Gastroesophageal sphincter (tissue), 3 donors: ENCODE results near the gene UBE2D4.

Experiments used
- POLR2A ChIP-seq, 2 donors: fragments of 450-650 bp; IDR thresholded peaks; one replicate each; pipeline ENCODE4 v1.6.1; 2017; ENCODE audit warnings: antibody characterized with exemption in 2 of 2, mild to moderate bottlenecking in 2 of 2, moderate library complexity in 1 of 2
- POLR2AphosphoS5 ChIP-seq: sonication (generic); formaldehyde crosslinking; IDR thresholded peaks from one replicate; pipeline ENCODE4 v1.6.1; 2017; ENCODE audit warnings: antibody characterized with exemption
- TF ChIP-seq, protein P1 (sequence below), 4 experiments: fragments of 200-600 bp in 2 of 4; fragments of 450-650 bp in 2 of 4; sonication (generic) in 1 of 4; IDR thresholded peaks; one replicate each; pipeline ENCODE4 v1.5.1; 2017 to 2019; ENCODE audit warnings: antibody characterized with exemption in 4 of 4, mild to moderate bottlenecking in 2 of 4, moderate library complexity in 2 of 4

- TF ChIP-seq, protein P1, sequence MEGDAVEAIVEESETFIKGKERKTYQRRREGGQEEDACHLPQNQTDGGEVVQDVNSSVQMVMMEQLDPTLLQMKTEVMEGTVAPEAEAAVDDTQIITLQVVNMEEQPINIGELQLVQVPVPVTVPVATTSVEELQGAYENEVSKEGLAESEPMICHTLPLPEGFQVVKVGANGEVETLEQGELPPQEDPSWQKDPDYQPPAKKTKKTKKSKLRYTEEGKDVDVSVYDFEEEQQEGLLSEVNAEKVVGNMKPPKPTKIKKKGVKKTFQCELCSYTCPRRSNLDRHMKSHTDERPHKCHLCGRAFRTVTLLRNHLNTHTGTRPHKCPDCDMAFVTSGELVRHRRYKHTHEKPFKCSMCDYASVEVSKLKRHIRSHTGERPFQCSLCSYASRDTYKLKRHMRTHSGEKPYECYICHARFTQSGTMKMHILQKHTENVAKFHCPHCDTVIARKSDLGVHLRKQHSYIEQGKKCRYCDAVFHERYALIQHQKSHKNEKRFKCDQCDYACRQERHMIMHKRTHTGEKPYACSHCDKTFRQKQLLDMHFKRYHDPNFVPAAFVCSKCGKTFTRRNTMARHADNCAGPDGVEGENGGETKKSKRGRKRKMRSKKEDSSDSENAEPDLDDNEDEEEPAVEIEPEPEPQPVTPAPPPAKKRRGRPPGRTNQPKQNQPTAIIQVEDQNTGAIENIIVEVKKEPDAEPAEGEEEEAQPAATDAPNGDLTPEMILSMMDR (IDR thresholded peaks at IDR 0.05), result no peak
- TF ChIP-seq POLR2AphosphoS5 (no peak), POLR2A (IDR thresholded peaks at IDR 0.05) (no peak)
Observed at GRCh38 chr7:43902542-43903054, 23.6 kb upstream of the UBE2D4 start.
